HG02885 (cell line): ENCODE measurements around the gene SP140.
"Not testable (repeated sequence)": the region's sequence is repeated elsewhere in the genome, so short reads cannot be mapped to it uniquely, and the experiment has no call there.

Experiments used
- ATAC-seq: cut with Tn5 transposase; IDR thresholded peaks from one replicate; pipeline ENCODE4 v1.9.1; 2021; ENCODE audit warnings: mild to moderate bottlenecking; ENCODE audit not compliant: unreplicated experiment, poor library complexity

Gene SP140

GRCh38 chr2:230322561-230323384 is 97.2 kb downstream of the SP140 start:
- no peak for ATAC-seq

- no peak for ATAC-seq
Observed at GRCh38 chr2:230323385-230324106, 98.0 kb downstream of the SP140 start.

- no peak for ATAC-seq
Observed at GRCh38 chr2:230324503-230324902, 99.0 kb downstream of the SP140 start.

GRCh38 chr2:230325316-230326243 is 100.0 kb downstream of the SP140 start:
- no peak for ATAC-seq

GRCh38 chr2:230326453-230327417 is 101.2 kb downstream of the SP140 start, which contains the start of gene SP140L:
Gene SP140L, plus strand, starts transcription at chr2:230327193. Its CDS starts 77 bp downstream, at chr2:230327270.
- ATAC-seq = peak; percentile 95

- ATAC-seq = peak; percentile 58
Observed at GRCh38 chr2:230327418-230328154, 102.0 kb downstream of the SP140 start.

- ATAC-seq = no peak
Observed at GRCh38 chr2:230328155-230328458, 102.6 kb downstream of the SP140 start.

- no peak for ATAC-seq
Observed at GRCh38 chr2:230329946-230330605, 104.5 kb downstream of the SP140 start.

GRCh38 chr2:230330725-230331124 is 105.2 kb downstream of the SP140 start:
- ATAC-seq = no peak

- ATAC-seq = no peak
Observed at GRCh38 chr2:230335461-230335863, 109.9 kb downstream of the SP140 start.

- no peak for ATAC-seq
Observed at GRCh38 chr2:230335864-230336506, 110.4 kb downstream of the SP140 start.

- ATAC-seq = not testable (repeated sequence)
Observed at GRCh38 chr2:230341936-230342528, 116.5 kb downstream of the SP140 start.

GRCh38 chr2:230343041-230343624 is 117.6 kb downstream of the SP140 start:
- ATAC-seq = not testable (repeated sequence)

GRCh38 chr2:230343747-230344146 is 118.2 kb downstream of the SP140 start:
- no peak for ATAC-seq

GRCh38 chr2:230346465-230346864 is 120.9 kb downstream of the SP140 start:
- ATAC-seq = no peak

GRCh38 chr2:230346921-230347533 is 121.5 kb downstream of the SP140 start:
- no peak for ATAC-seq
